Dermis microvascular lymphatic vessel endothelial cell (primary cell): ENCODE measurements around the gene TPX2. TPM values are rescaled to one million over a fixed set of nuclear protein-coding genes. Genes with fewer than 3 reads are reported as not detected.
A peak's percentile ranks its signal among the peaks of the same experiment; 100 is the strongest.
"Not testable (repeated sequence)": the region's sequence is repeated elsewhere in the genome, so short reads cannot be mapped to it uniquely, and the experiment has no call there.

Experiments used
- DNase-seq, 2 donors: peaks; one replicate each; pipeline versions ENCODE4 v3.0.0 to v3.0.0-alpha.2; 2010; ENCODE audit warnings: low read depth in 2 of 2
- total RNA-seq: library from RNA; depleted of rRNA; stranded (reverse); fragments of >200 nt; gene quantifications from 2 replicates; pipeline ENCODE4 v1.2.1, GENCODE V29; 2014

TPX2 gene
- total RNA-seq, 1 donor from 2014 or later, result 28.5 TPM

- peak in 1 of 2 donors; percentile 40 for DNase-seq
These were observed 73.0 kb downstream of the TPX2 start for GRCh38 chr20:31811796-31812728.

DNA sequence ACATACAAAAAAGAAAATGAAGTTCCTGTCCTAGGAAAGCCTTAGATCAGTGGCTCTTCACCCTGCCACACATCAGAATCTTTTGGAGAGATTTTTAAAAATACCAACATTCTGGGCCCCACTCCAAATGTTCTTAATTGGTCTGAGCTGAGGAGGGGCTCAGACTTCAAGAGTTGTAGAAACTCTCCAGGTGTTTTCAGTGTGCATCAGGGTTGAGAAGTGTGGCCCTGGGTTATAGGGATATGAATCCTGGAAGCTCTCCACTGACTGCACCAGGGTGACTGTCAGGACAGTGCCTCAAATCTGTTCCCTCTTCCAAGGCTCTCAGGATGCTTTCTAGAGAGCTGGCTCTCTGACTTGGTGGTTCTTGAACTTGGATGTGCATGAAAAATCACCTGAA lies 74.5 kb downstream of the TPX2 start:
- no peak for DNase-seq

DNA sequence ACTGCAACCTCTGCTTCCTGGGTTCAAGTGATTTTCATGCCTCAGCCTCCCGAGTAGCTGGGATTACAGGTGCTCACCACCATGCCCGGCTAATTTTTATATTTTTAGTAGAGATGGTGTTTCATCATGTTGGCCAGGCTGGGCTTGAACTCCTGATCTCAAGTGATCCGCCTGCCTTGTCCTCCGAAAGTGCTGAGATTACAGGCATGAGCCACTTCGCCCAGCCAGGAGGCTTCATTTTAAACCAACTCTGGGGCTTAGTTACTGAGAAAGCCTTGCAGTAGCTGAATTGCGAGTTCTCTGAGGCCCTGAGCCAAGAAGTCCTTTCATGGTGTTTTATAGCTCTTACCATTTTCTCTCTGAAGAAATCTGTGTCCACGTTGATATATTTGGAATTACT lies 75.1 kb downstream of the TPX2 start:
- DNase-seq, result not testable (repeated sequence)

DNA sequence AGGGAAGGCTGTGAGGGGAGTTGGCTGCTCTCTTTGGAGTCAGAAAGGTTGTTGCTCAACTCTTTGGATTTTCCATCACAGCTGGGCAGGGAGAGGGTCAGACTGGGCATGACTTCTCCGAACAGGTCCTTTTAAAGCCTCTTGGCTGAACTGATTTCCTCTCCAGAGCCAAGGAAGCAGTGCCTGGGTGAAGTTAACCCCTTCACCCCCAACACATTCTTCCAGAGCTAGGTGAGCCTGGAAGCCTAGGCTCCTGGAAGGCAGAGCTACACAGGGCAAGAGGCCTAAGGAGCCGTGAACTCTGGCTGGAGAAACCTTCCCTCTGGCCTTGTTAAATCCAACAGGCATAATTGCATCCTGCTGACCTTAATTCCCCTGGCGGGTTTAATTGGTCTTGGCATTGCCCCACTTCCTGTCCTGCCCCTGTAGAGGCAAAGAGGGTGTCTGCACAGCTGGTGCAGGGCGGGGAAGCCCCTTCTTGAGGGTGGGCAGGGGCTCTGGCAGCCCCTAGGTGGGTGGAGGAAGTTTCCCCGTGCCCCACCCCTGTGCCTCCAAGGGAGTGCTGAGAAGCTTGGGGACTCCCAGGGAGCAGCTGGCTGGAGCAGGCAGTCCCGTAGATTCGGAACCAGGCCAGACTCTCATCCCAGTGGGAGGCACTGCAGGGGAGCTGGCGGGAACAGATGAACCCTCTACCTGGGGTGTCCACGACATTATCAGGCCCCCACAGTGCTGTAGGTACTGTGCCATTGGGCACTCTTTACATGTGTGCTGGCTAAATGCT lies 76.5 kb downstream of the TPX2 start:
- DNase-seq, result no peak

DNA sequence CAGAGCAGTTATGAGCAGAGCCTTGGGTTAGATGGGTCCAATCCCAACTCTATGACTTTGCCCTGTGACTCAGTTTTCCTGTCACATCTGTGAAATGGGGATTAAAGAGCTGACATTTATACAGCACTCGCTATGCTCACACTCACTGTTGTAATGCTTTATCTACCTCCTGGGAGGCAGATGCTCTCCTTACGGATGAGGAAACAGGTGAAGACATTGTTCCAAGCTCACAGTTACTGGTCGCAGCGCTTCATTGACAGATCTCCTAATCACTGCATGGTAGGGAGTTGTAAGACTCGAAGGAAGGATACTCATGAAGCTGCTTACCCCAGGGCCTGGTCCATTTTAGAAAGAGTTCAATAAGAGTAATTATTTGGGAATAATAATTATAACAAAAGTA lies 77.1 kb downstream of the TPX2 start:
- no peak for DNase-seq

GRCh38 chr20:31817461-31817860 lies 78.4 kb downstream of the TPX2 start:
- DNase-seq, result no peak

GRCh38 chr20:31818376-31818908 lies 79.4 kb downstream of the TPX2 start:
- no peak for DNase-seq

DNA sequence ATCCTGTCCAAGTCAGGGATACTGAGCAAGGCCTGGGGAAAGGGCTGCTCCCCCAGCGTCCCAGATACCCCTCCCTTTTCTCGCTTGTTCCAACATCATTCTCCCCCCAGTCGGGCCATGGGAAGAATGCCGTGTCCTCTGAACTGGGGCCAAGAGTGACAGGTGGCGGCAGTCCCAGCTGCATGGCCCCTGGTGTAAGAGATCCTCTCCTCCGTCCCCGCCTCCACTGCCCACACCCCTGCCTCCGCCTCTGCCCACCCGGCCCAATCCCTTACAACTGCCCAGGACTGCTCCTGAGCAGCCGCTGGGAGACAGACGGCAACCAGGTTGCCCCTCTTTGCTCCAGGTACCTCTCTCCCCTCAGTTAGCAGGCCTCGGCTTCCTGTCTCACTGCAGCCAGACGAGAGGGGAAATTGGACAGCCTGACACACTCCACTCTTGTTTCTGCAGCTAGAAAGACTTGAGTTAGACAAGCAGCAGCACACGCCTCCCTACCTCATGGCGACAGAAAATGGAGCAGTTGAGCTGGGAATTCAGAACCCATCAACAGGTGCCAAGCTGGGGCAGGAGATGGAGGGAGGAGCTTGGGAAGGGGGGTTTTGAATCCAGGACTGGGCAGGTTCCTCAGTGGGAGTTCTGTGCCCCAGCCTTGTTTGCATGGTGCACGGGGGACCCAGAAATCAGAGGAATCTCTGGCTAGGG lies 80.1 kb downstream of the TPX2 start, which contains the start of gene MYLK2:
Gene MYLK2, plus strand, starts transcription at position 274 of the 702 bp plus-strand sequence. Its CDS starts 225 bp downstream, at position 499.
- no peak for DNase-seq

- no peak for DNase-seq
These were observed 81.1 kb downstream of the TPX2 start for GRCh38 chr20:31820228-31820627.

GRCh38 chr20:31821427-31821826 lies 82.3 kb downstream of the TPX2 start:
- DNase-seq, result no peak

DNA sequence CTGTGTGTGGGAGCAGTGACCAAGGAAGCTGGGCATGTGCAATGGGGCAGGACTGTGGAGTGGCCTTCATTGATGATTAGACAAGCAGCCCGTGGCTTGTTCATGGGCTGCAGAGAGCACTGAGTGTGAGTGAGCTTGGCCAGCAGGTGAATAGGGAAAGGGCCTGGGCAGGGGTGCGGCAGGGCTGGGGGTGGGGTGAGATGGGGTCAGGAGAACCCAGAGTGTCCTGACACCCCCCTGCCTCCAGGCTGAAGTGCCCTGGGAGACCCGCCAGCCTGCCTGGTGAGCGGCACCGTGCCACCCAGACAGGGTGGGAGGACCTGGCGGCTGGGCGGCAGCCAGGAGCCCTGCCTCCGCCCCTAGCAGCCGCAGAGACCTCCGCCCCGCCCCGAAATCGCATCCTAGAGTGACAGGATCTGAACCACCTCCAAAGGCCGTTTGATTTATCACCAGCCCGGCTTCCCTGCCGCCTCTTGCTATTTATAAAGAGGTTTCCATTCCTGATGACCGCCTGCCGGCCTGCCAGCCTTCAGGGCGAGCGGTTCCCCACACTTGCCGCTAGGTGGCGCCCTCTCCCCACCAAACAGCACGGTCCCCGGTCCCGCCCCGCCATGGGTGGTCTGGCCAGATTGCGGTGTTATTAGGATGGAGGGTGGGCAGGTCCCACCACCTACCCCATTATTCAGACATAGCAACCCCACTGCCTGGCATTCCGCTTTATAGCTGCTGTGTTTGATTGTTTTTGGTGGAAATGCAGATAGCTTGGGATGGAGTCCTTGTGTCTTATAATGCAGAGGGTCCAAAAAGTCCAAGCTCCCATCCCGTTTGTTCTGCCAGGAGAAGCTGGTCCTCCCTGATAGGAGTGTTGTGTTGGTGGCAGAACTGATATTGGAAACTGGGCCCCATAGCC lies 83.6 kb downstream of the TPX2 start:
- peak; percentile 45 to 67 for DNase-seq

DNA sequence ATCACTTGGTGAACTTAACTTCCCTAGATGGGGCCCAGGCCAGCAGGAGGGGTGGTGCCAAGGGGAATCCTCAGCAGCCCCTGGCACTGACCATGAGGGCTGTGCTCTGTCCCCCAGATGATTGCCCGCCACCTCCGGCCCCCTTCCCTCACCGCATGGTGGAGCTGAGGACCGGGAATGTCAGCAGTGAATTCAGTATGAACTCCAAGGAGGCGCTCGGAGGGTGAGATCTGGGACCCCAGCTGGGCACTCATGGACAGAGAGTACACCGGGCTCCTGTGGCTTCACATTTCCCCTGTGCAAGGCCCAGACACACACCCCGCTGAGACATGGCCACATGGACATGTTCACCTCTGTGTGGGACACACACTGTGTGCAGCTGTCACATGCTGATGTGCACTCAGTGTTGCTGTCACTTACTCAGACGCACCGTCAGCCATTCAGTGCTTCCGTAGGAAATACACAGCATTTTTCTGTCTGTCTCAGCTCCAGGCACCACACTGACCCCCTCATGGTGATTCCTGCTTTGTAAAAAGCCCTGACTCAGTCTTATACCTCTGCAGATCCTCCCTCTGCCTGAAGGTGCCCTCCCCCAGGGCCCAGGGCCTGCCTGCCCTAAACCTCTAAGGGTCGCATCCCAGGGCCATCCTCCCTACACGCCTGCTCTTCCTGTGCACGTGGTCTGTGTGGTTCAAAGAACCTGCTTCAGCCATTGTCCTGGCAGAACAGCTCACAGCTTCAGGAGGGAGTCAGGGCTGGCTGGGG lies 84.5 kb downstream of the TPX2 start:
- DNase-seq, result peak; percentile 85

- DNase-seq, result no peak
These were observed 85.0 kb downstream of the TPX2 start for GRCh38 chr20:31824125-31824485.

GRCh38 chr20:31824554-31825313 lies 85.6 kb downstream of the TPX2 start:
- DNase-seq, result peak in 1 of 2 donors; percentile 50

- DNase-seq, result no peak
These were observed 87.0 kb downstream of the TPX2 start for GRCh38 chr20:31826074-31826473.

DNA sequence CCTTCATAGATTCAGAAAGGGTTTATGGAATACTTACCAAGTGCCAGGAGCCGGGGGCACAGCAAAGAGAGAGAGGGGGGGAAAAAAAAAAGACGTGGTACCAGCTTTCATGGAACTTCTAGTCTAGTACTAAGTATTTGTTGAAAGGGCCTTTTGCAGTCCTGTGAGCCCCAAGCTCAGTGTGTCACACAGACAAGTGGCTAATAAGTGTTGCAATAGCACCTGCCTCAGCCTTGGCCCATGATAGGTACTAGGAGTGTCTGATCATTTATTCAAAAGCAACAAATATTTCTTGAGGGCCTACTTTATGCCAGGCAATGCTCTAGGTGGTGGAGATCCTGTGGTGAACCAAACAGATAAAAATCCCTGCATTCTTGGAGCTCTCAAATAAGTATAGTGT lies 88.0 kb downstream of the TPX2 start:
- no peak for DNase-seq

GRCh38 chr20:31828016-31828415 lies 88.9 kb downstream of the TPX2 start:
- not testable (repeated sequence) for DNase-seq

DNA sequence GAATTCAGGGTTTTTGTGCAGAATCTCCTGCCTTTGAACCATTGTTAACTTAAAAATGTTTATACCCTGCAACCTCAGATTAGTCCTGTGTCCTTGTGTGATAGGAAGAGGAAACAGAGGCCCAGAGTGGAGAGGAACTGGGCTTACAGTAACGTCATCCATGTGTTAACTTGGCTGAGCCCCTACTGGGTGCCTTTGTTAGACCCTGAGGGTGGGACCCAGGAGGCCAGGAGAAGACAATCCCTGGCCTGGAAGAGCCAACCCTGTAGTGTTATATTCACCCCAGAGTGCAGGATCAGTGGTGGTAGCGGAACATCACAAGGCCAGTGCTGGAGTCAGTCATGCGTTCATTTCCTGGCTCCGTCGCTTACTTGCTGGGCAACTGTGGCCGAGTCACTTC lies 90.6 kb downstream of the TPX2 start:
- DNase-seq, result peak in 1 of 2 donors; percentile 41

GRCh38 chr20:31830406-31830981 lies 91.4 kb downstream of the TPX2 start:
- DNase-seq, result no peak
